HG03108 (cell line): ENCODE measurements around the gene CSHL1.

ENCODE experiments used
- ATAC-seq: cut with Tn5 transposase; IDR thresholded peaks from one replicate; pipeline ENCODE4 v1.9.1; 2021; ENCODE audit warnings: moderate library complexity; ENCODE audit not compliant: unreplicated experiment

CSHL1 gene

GRCh38 chr17:63911041-63911635, at the start of gene CSHL1:
TSS of gene CSHL1 (minus strand) at chr17:63911258. CDS start at chr17:63911196, 62 bp downstream.
- ATAC-seq, result no peak

- no peak for ATAC-seq
Measured at GRCh38 chr17:63960430-63960829, 49.4 kb upstream of the CSHL1 start.

- ATAC-seq, result no peak
Measured at GRCh38 chr17:63960006-63960405, 48.9 kb upstream of the CSHL1 start.

- no peak for ATAC-seq
Measured at GRCh38 chr17:63956296-63956920, 45.4 kb upstream of the CSHL1 start.

GRCh38 chr17:63955791-63956190, 44.7 kb upstream of the CSHL1 start:
- no peak for ATAC-seq

- no peak for ATAC-seq
Measured at GRCh38 chr17:63955232-63955631, 44.2 kb upstream of the CSHL1 start.

- ATAC-seq, result peak; percentile 68
Measured at GRCh38 chr17:63954402-63955063, 43.5 kb upstream of the CSHL1 start.

GRCh38 chr17:63950940-63951907, 40.2 kb upstream of the CSHL1 start:
- no peak for ATAC-seq

GRCh38 chr17:63949576-63950250, 38.7 kb upstream of the CSHL1 start:
- no peak for ATAC-seq

- ATAC-seq, result no peak
Measured at GRCh38 chr17:63948521-63948920, 37.5 kb upstream of the CSHL1 start.

- no peak for ATAC-seq
Measured at GRCh38 chr17:63947711-63948330, 36.8 kb upstream of the CSHL1 start.

- peak; percentile 45 for ATAC-seq
Measured at GRCh38 chr17:63946440-63947363, 35.6 kb upstream of the CSHL1 start.

- peak; percentile 36 for ATAC-seq
Measured at GRCh38 chr17:63945784-63946439, 34.9 kb upstream of the CSHL1 start.

GRCh38 chr17:63944736-63945499, 33.9 kb upstream of the CSHL1 start:
- no peak for ATAC-seq

GRCh38 chr17:63943745-63944144, 32.7 kb upstream of the CSHL1 start:
- no peak for ATAC-seq

GRCh38 chr17:63942309-63942985, 31.4 kb upstream of the CSHL1 start:
- no peak for ATAC-seq

GRCh38 chr17:63941751-63942150, 30.7 kb upstream of the CSHL1 start:
- ATAC-seq, result no peak
